ENCODE data around the gene CSNK2B. TPM values are rescaled to one million over a fixed set of nuclear protein-coding genes. Genes with fewer than 3 reads are reported as not detected.
A peak's percentile ranks its signal among the peaks of the same experiment; 100 is the strongest.

The CSNK2B gene
- total and polyA plus RNA-seq, 9 of the 15 experiments (the other 6 are each of a cell fraction or from before 2014, with no cell fraction given): 120 to 1,126 (median 529) TPM

- TF ChIP-seq GTF2F1 (IDR thresholded peaks at IDR 0.05; ENCODE audit: low read depth, low read length) (peak; percentile 29; the same call in 1 of the 2 replicates), FOXK1 (CRISPR knock-in tag; IDR thresholded peaks at IDR 0.05; ENCODE audit: borderline replicate concordance) (peak; percentile 78; the same call in 1 of the 2 replicates), NR0B1 (IDR thresholded peaks at IDR 0.05; ENCODE audit: partially characterized antibody) (no peak), NCOA1 (IDR thresholded peaks at IDR 0.05; ENCODE audit: low read depth) (peak; percentile 27; the same call in 1 of the 2 replicates), ZNF165 (CRISPR knock-in tag; IDR thresholded peaks at IDR 0.05; ENCODE audit: borderline replicate concordance) (no peak), DNMT1 (IDR thresholded peaks at IDR 0.05) (no peak), MCM3 (IDR thresholded peaks at IDR 0.05) (no peak), KLF6 (CRISPR knock-in tag; IDR thresholded peaks at IDR 0.05; ENCODE audit: borderline replicate concordance) (peak; percentile 18; the same call in 1 of the 2 replicates), LEF1 (IDR thresholded peaks at IDR 0.05) (peak; percentile 73), ZFX (CRISPR knock-in tag; IDR thresholded peaks at IDR 0.05) (no peak), AFF1 (IDR thresholded peaks at IDR 0.05; ENCODE audit: low read depth in 1 of 2, partially characterized antibody in 2 of 2) (peak in 1 of 2 experiments; percentile 99), POU5F1 (IDR thresholded peaks at IDR 0.05; ENCODE audit: borderline replicate concordance, low read depth, low read length, partially characterized antibody) (peak; percentile 78)
- TF ChIP-seq, protein P1, sequence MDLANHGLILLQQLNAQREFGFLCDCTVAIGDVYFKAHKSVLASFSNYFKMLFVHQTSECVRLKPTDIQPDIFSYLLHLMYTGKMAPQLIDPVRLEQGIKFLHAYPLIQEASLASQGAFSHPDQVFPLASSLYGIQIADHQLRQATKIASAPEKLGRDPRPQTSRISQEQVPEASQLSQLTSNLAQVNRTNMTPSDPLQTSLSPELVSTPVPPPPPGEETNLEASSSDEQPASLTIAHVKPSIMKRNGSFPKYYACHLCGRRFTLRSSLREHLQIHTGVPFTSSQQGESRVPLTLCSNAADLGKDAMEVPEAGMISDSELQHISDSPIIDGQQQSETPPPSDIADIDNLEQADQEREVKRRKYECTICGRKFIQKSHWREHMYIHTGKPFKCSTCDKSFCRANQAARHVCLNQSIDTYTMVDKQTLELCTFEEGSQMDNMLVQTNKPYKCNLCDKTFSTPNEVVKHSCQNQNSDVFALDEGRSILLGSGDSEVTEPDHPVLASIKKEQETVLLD (IDR thresholded peaks at IDR 0.05): peak; percentile 79
- TF ChIP-seq, protein P2, sequence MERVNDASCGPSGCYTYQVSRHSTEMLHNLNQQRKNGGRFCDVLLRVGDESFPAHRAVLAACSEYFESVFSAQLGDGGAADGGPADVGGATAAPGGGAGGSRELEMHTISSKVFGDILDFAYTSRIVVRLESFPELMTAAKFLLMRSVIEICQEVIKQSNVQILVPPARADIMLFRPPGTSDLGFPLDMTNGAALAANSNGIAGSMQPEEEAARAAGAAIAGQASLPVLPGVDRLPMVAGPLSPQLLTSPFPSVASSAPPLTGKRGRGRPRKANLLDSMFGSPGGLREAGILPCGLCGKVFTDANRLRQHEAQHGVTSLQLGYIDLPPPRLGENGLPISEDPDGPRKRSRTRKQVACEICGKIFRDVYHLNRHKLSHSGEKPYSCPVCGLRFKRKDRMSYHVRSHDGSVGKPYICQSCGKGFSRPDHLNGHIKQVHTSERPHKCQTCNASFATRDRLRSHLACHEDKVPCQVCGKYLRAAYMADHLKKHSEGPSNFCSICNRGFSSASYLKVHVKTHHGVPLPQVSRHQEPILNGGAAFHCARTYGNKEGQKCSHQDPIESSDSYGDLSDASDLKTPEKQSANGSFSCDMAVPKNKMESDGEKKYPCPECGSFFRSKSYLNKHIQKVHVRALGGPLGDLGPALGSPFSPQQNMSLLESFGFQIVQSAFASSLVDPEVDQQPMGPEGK (CRISPR knock-in tag; IDR thresholded peaks at IDR 0.05; ENCODE audit: borderline replicate concordance): 0 out of 2 replicates have a peak, but pooled peaks have one; percentile 28
Measured at GRCh38 chr6:31665501-31666336, at the start of gene CSNK2B (continued).
